Kidney epithelial cell (primary cell): ENCODE results near the gene KRTAP6-3. TPM values are rescaled to one million over a fixed set of nuclear protein-coding genes. Genes with fewer than 3 reads are reported as not detected.

Experiments used
- DNase-seq: peaks from one replicate; pipeline ENCODE4 v3.0.0-alpha.2; 2010; ENCODE audit warnings: low read depth
- H3K27me3 ChIP-seq: 2 replicates; pipeline ENCODE4 v1.6.0; 2011; ENCODE audit warnings: low read length; ENCODE audit not compliant: control insufficient read depth, insufficient read depth
- H3K36me3 ChIP-seq: 2 replicates; pipeline ENCODE4 v1.5.1; 2011; ENCODE audit warnings: low read length; ENCODE audit not compliant: control insufficient read depth, insufficient read depth
- H3K4me3 ChIP-seq: 2 replicates; pipeline ENCODE4 v1.5.1; 2011; ENCODE audit warnings: low read depth, mild to moderate bottlenecking, control low read depth, low read length
- total RNA-seq: library from RNA; depleted of rRNA; stranded (reverse); fragments of >200 nt; gene quantifications from 2 replicates; pipeline ENCODE4 v1.2.3, GENCODE V29; 2015
- TF ChIP-seq, protein P1 (sequence below): IDR thresholded peaks from 2 replicates; pipeline ENCODE4 v1.5.1; 2011; ENCODE audit warnings: mild to moderate bottlenecking, moderate library complexity, low read length, control low read depth, inconsistent platforms; ENCODE audit not compliant: insufficient read depth, poor library complexity, severe bottlenecking

KRTAP6-3 gene
- total RNA-seq, 1 donor from 2014 or later, result not detected

DNA sequence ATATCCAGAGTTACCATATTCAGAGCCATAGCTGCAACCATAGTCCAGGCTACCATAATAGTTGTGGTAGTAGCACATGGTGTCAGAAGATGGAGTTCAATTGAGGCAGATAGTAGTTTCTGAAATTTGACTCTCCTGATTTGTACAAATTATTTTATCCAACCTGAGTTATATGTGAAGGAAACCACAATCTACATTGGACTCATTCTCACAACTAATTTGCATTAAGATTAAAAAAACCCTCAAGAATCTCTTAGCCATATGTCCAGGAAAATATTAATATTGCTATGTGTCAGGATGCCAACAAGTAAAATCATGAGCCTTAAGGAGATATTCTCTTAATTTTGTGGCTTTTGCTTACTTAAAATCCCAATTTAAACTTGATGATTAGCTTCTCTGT, 1.9 kb upstream of the KRTAP6-3 start, which contains the start of gene KRTAP22-2:
Gene KRTAP22-2, minus strand, starts transcription at position 101 of the 400 bp plus-strand sequence.
- H3K27me3 ChIP-seq, result no peaks in the 10 kb centered on the region
- TF ChIP-seq, protein P1, sequence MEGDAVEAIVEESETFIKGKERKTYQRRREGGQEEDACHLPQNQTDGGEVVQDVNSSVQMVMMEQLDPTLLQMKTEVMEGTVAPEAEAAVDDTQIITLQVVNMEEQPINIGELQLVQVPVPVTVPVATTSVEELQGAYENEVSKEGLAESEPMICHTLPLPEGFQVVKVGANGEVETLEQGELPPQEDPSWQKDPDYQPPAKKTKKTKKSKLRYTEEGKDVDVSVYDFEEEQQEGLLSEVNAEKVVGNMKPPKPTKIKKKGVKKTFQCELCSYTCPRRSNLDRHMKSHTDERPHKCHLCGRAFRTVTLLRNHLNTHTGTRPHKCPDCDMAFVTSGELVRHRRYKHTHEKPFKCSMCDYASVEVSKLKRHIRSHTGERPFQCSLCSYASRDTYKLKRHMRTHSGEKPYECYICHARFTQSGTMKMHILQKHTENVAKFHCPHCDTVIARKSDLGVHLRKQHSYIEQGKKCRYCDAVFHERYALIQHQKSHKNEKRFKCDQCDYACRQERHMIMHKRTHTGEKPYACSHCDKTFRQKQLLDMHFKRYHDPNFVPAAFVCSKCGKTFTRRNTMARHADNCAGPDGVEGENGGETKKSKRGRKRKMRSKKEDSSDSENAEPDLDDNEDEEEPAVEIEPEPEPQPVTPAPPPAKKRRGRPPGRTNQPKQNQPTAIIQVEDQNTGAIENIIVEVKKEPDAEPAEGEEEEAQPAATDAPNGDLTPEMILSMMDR, result no peak

DNA sequence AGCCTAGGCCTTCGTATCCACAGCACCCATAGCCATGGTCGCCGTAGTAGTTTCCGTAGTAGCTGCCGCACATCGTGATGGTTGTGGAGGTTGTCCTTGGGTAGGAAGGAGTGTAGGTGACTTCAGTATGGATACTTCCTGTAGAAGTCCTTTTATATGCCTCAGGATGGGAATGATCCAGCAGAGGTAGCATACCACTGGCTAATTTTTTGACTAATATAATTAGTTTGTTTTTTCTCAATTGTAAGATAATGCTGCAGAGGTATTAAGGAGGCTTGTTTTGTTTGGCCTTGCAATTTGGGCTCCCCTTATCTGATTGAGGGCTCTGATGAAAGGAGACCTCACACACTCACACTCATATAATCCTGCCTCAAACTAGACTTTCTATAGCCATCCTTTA, 6.6 kb downstream of the KRTAP6-3 start, which contains the start of gene KRTAP6-2:
Gene KRTAP6-2, minus strand, starts transcription at position 101 of the 400 bp plus-strand sequence. Its CDS starts 28 bp downstream, at position 73.
- H3K4me3 ChIP-seq, result no peak within 1 kb of the TSS
- TF ChIP-seq, protein P1, result no peak
- no peak for DNase-seq

More for the DNA sequence above, 1.9 kb upstream of the KRTAP6-3 start, which contains the start of gene KRTAP22-2:
- Histone ChIP-seq H3K36me3 (no peaks in the 10 kb centered on the region), H3K4me3 (no peak within 1 kb of the TSS)
- DNase-seq, result no peak

DNA sequence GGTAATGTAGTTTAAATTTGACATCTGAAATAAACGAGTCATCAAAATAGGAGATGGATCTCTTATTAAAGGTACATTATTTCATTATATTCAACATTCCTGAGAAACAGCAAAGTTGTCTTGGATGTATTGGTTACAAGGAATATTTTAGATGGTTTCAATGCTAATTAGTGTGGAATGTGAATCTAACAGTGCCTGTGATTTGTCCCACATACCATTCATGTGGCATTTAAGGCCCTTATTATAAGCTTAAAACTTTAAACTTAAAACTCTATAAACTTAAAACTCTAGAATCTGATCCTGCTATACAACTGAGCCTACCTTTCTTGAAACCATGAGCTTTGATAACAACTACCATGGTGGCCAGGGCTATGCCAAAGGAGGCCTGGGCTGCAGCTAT, 8.5 kb downstream of the KRTAP6-3 start, which contains the start of gene KRTAP22-1:
Gene KRTAP22-1, plus strand, starts transcription at position 301 of the 400 bp plus-strand sequence.
- Histone ChIP-seq H3K27me3 (no peaks in the 10 kb centered on the region), H3K36me3 (no peaks in the 10 kb centered on the region), H3K4me3 (no peak within 1 kb of the TSS)
- TF ChIP-seq, protein P1, result no peak
- no peak for DNase-seq

More for the DNA sequence above, 6.6 kb downstream of the KRTAP6-3 start, which contains the start of gene KRTAP6-2:
- H3K36me3 ChIP-seq, result no peaks in the 10 kb centered on the region
- no peaks in the 10 kb centered on the region for H3K27me3 ChIP-seq

DNA sequence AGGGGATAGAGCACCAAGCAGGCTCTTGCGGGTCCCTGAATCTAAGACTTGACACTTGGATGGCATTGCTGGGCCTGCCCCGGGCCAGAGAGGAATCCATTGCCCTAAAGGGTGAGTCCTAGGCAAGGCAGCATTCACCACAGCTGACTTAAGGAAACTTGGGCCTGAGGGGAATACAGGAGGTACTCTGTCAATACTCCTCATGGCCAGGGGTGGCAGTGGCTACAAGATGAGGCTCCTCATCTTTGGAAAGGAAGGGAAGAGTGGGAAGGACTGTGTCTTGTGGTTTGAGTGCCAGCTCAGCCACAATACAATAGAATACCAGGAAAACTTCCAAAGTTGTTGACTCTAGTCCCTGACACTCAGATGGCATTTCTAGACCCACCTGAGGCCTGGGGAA, 13.7 kb downstream of the KRTAP6-3 start:
- TF ChIP-seq, protein P1, result no peak
- Histone ChIP-seq H3K36me3 (no peaks in the 10 kb centered on the region), H3K4me3 (no peak overlapping the region), H3K27me3 (no peaks in the 10 kb centered on the region)
- DNase-seq, result no peak

DNA sequence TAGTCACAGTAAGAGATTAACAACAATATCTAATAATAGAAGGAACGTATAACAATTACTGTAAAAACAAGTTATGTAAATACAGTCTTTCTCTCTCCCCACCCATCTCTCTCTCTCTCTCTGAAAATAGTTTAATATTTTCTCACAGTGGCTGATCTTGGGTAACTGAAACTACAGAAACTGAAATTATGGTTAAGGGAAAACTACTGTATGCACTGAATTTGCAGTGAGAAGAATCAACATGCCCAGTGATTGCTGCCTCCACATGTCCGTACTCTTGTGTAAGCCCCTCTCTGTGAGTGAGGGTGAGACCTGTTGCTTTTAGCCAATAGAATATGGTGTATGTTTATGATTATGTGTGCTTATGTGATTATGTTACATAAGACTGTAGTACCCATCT, 19.9 kb downstream of the KRTAP6-3 start:
- TF ChIP-seq, protein P1, result no peak
- Histone ChIP-seq H3K27me3 (no peaks in the 10 kb centered on the region), H3K4me3 (no peak overlapping the region), H3K36me3 (no peaks in the 10 kb centered on the region)
- no peak for DNase-seq

DNA sequence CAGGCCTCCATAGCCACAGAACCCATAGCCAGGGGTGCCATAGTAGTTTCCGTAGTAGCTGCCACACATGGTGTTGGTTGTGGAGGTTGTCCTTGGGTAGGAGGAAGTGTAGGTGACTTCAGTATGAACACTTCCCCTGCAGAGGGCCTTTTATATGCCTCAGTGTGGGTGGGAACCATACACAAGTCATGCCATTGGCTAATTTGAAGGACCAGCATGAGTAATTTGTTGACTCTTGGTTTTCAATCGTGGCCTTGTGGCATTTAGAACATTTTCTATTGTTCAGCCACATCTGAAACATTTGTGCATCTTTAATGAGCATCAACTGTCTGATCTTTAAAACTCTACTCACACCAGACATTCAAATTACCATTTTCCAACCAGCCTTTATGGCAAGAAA, 21.6 kb downstream of the KRTAP6-3 start, which contains the start of gene KRTAP6-1:
Gene KRTAP6-1, minus strand, starts transcription at position 95 of the 400 bp plus-strand sequence. Its CDS starts 26 bp downstream, at position 69.
- Histone ChIP-seq H3K4me3 (no peak within 1 kb of the TSS), H3K27me3 (no peaks in the 10 kb centered on the region), H3K36me3 (no peaks in the 10 kb centered on the region)
- TF ChIP-seq, protein P1, result no peak
- DNase-seq, result no peak
